ENCODE data around the gene ANKLE1.

Gene ANKLE1

DNA sequence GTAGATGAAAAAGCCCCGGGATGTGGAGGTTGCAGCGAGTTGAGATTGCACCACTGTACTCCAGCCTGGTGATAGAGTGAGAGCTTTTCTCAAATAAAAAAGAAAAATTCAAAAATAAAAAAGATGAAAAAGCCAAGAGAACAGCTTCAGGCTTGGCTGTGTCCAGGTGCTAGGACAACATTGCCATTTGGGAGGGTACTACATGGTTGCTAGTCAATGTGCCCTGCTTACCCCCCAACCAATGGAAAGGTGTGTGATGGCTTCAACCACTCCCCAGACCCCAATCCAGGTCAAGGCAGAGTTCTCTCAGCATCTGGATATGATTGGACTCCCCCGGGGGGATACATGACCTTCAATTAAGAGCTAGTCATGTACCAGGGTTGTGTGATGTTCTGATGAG, 2.3 kb upstream of the ANKLE1 start:
- H3K36me3 ChIP-seq (ENCODE audit: control insufficient read depth, low read length), result peaks cover 65% of the 10 kb centered on the region

DNA sequence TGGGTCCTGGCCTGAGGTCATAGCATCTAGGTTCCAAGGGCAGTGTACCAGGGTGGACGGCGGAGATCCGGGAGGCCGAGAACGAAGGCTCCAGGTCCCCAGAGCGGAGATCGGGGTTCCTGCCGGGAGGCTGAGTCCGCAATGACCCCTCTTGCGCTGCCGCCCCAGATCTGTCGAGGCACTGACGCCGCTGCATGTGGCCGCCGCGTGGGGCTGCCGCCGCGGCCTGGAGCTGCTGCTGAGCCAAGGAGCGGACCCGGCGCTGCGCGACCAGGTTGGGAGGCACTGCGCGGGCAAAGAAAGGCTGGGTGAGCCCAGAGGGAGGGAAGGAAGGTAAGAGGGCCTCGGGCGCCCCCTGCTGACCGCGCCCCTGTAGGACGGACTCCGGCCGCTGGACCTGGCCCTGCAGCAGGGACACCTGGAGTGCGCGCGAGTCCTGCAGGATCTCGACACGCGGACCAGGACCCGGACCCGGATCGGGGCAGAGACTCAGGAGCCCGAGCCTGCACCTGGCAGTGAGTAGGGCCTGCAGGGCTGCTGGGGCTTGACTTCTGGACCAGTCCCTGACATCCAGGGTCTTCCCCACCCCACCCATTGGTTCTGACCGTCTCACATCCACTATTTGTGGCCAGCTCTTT, 906 bp downstream of the ANKLE1 start:
- Histone ChIP-seq H3K79me2 (ENCODE audit: control insufficient read depth, low read length) (peaks cover 33% of the 10 kb centered on the region), H3F3A (ENCODE audit: control insufficient read depth, insufficient read depth) (peaks cover 24% of the 10 kb centered on the region), H3K27me3 (ENCODE audit: control insufficient read depth, low read length) (no peaks in the 10 kb centered on the region)

More for the DNA sequence above, 2.3 kb upstream of the ANKLE1 start:
- Histone ChIP-seq H3K79me2 (ENCODE audit: control insufficient read depth, low read length) (peaks cover 33% of the 10 kb centered on the region), H3K9me3 (ENCODE audit: control insufficient read depth, insufficient read depth, low read length) (no peaks in the 10 kb centered on the region), H3K4me3 (ENCODE audit: low read length) (no peak overlapping the region), H3F3A (ENCODE audit: control insufficient read depth, insufficient read depth) (peaks cover 20% of the 10 kb centered on the region), H3K27ac (ENCODE audit: low read depth, low read length) (peak overlapping the region; percentile 92), H4K20me1 (ENCODE audit: control insufficient read depth, insufficient read depth, low read depth, low read length) (peaks cover 13% of the 10 kb centered on the region; the same call in 1 of the 2 replicates), H3K27me3 (ENCODE audit: control insufficient read depth, low read length) (no peaks in the 10 kb centered on the region), H3K4me2 (ENCODE audit: low read length) (0 out of 2 replicates have a peak overlapping the region, but pooled peaks have one; percentile 32), H3K4me1 (ENCODE audit: control insufficient read depth, low read length) (peaks cover 38% of the 10 kb centered on the region), H3K9me2 (replicated peaks; ENCODE audit: control insufficient read depth, low read length) (no peaks in the 10 kb centered on the region)
- TF ChIP-seq EZH2phosphoT487 (IDR thresholded peaks at IDR 0.05; ENCODE audit: borderline replicate concordance, low read length), result no peak
- TF ChIP-seq, protein P1, sequence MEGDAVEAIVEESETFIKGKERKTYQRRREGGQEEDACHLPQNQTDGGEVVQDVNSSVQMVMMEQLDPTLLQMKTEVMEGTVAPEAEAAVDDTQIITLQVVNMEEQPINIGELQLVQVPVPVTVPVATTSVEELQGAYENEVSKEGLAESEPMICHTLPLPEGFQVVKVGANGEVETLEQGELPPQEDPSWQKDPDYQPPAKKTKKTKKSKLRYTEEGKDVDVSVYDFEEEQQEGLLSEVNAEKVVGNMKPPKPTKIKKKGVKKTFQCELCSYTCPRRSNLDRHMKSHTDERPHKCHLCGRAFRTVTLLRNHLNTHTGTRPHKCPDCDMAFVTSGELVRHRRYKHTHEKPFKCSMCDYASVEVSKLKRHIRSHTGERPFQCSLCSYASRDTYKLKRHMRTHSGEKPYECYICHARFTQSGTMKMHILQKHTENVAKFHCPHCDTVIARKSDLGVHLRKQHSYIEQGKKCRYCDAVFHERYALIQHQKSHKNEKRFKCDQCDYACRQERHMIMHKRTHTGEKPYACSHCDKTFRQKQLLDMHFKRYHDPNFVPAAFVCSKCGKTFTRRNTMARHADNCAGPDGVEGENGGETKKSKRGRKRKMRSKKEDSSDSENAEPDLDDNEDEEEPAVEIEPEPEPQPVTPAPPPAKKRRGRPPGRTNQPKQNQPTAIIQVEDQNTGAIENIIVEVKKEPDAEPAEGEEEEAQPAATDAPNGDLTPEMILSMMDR (IDR thresholded peaks at IDR 0.05; ENCODE audit: low read depth, low read length, poor library complexity, severe bottlenecking), result no peak

DNA sequence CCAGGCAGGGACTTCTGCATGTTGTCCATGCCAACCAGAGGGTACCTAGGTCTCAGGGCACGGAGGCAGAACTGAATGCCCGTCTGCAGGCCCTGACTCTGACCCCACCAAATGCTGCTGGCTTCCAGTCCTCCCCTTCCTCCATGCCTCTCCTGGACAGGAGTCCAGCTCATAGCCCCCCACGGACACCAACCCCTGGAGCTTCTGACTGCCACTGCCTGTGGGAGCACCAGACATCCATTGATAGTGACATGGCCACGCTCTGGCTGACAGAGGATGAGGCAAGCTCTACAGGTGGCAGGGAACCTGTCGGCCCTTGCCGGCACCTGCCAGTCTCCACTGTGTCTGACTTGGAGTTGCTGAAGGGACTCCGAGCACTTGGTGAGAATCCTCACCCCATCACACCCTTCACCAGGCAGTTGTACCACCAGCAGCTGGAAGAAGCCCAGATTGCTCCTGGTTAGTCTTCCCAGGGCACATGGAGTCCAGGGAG, 1.8 kb downstream of the ANKLE1 start:
- H3K4me1 ChIP-seq (ENCODE audit: control insufficient read depth, low read length), result peaks cover 38% of the 10 kb centered on the region
- peaks cover 33% of the 10 kb centered on the region for H3K79me2 ChIP-seq (ENCODE audit: control insufficient read depth, low read length)
- H3K27ac ChIP-seq (ENCODE audit: low read depth, low read length), result no peak overlapping the region
- H3K27me3 ChIP-seq (ENCODE audit: control insufficient read depth, low read length), result no peaks in the 10 kb centered on the region
- no peaks in the 10 kb centered on the region for H3K9me2 ChIP-seq (replicated peaks; ENCODE audit: control insufficient read depth, low read length)
- peaks cover 13% of the 10 kb centered on the region; the same call in 1 of the 2 replicates for H4K20me1 ChIP-seq (ENCODE audit: control insufficient read depth, insufficient read depth, low read depth, low read length)
- TF ChIP-seq, protein P1 (IDR thresholded peaks at IDR 0.05; ENCODE audit: low read depth, low read length, poor library complexity, severe bottlenecking), result no peak
- TF ChIP-seq EZH2phosphoT487 (IDR thresholded peaks at IDR 0.05; ENCODE audit: borderline replicate concordance, low read length), result no peak
- peaks cover 58% of the 10 kb centered on the region for H3K36me3 ChIP-seq (ENCODE audit: control insufficient read depth, low read length)
- H3K4me3 ChIP-seq (ENCODE audit: low read length), result no peak overlapping the region
- H3K4me2 ChIP-seq (ENCODE audit: low read length), result peak overlapping the region; percentile 80; the same call in 1 of the 2 replicates
- H3K9me3 ChIP-seq (ENCODE audit: control insufficient read depth, insufficient read depth, low read length), result no peaks in the 10 kb centered on the region
- H3F3A ChIP-seq (ENCODE audit: control insufficient read depth, insufficient read depth), result peaks cover 29% of the 10 kb centered on the region

More for the DNA sequence above, 906 bp downstream of the ANKLE1 start:
- Histone ChIP-seq H4K20me1 (ENCODE audit: control insufficient read depth, insufficient read depth, low read depth, low read length) (peaks cover 13% of the 10 kb centered on the region; the same call in 1 of the 2 replicates), H3K4me2 (ENCODE audit: low read length) (peak overlapping the region; percentile 80), H3K36me3 (ENCODE audit: control insufficient read depth, low read length) (peaks cover 60% of the 10 kb centered on the region), H3K4me3 (ENCODE audit: low read length) (peak overlapping the region; percentile 85), H3K4me1 (ENCODE audit: control insufficient read depth, low read length) (peaks cover 38% of the 10 kb centered on the region), H3K27ac (ENCODE audit: low read depth, low read length) (peak overlapping the region; percentile 92), H3K9me3 (ENCODE audit: control insufficient read depth, insufficient read depth, low read length) (no peaks in the 10 kb centered on the region), H3K9me2 (replicated peaks; ENCODE audit: control insufficient read depth, low read length) (no peaks in the 10 kb centered on the region)
- TF ChIP-seq EZH2phosphoT487 (IDR thresholded peaks at IDR 0.05; ENCODE audit: borderline replicate concordance, low read length), result no peak
- TF ChIP-seq, protein P1 (IDR thresholded peaks at IDR 0.05; ENCODE audit: low read depth, low read length, poor library complexity, severe bottlenecking), result peak; percentile 92
